K562 (cell line): ENCODE measurements around the gene HGF. TPM values are rescaled to one million over a fixed set of nuclear protein-coding genes. Genes with fewer than 3 reads are reported as not detected.

Experiments used
- ATAC-seq: fragments of 200-7000 bp; cut with Tn5 transposase; 3 replicates; pipeline ENCODE4 v1.9.1; 2020; ENCODE audit warnings: moderate library complexity
- BruUV-seq: library from RNA; stranded (reverse); fragments of 400-500 nt; replicated peaks from 2 replicates; lab custom pipeline; 2021; lab: Mats Ljungman, UMichigan
- CTCF ChIA-PET: fragments of 300-600 bp; formaldehyde crosslinking; extraction: SDS; loops from one replicate; lab custom pipeline; 2021; ENCODE audit warnings: low intra/inter-chr PET ratio; lab: Yijun Ruan, JAX
- POLR2A ChIA-PET: fragments of 300-600, 350-650 bp; sonication (Branson Sonifier 250); formaldehyde crosslinking; extraction: SDS; loops from one replicate; lab custom pipeline; 2021; ENCODE audit warnings: antibody characterized with exemption, inconsistent platforms; lab: Yijun Ruan, JAX
- DNase-seq, 4 experiments: peaks; one replicate each; pipeline versions ENCODE4 v3.0.0 to v3.0.0-alpha.2; 2011 to 2018; ENCODE audit warnings: low spot score in 3 of 4, mixed read lengths in 3 of 4; ENCODE audit errors: extremely low read depth in 1 of 4
- FAIRE-seq: peaks from 2 replicates; lab custom pipeline; 2011; peaks lifted over from hg19 to GRCh38; lab: Jason Lieb, UNC
- H2AFZ ChIP-seq: 2 replicates; pipeline ENCODE4 v1.6.0; 2011; ENCODE audit warnings: low read depth, low read length, control low read depth, inconsistent platforms
- H3K27ac ChIP-seq: fragments of 200-600 bp; 3 replicates; pipeline ENCODE4 v1.8.0; 2011; ENCODE audit warnings: low read depth, mild to moderate bottlenecking, control low read depth, inconsistent platforms, low read length, moderate library complexity, mixed read lengths; ENCODE audit errors: extremely low read depth
- H3K27me3 ChIP-seq, 2 experiments: fragments of 300-600 bp in 1 of 2; 2 replicates in 1 of 2; 3 replicates in 1 of 2; pipeline versions ENCODE4 v1.6.0 to v1.8.0; 2011; ENCODE audit warnings: inconsistent platforms in 2 of 2, low read length in 2 of 2, mild to moderate bottlenecking in 1 of 2, mixed read lengths in 1 of 2, moderate library complexity in 1 of 2; ENCODE audit not compliant: control insufficient read depth in 2 of 2, insufficient read depth in 2 of 2
- H3K36me3 ChIP-seq: fragments of 300-600 bp; 3 replicates; pipeline ENCODE4 v1.8.0; 2011; ENCODE audit warnings: mild to moderate bottlenecking, low read length, inconsistent platforms; ENCODE audit not compliant: control insufficient read depth, insufficient read depth
- H3K4me1 ChIP-seq, 2 experiments: fragments of 200-600 bp in 1 of 2; replicated peaks in 1 of 2; 2 replicates in 1 of 2; 3 replicates in 1 of 2; pipeline versions ENCODE4 v1.5.1 to v1.8.0; 2011; ENCODE audit warnings: inconsistent platforms in 2 of 2, low read length in 2 of 2, mild to moderate bottlenecking in 1 of 2, mixed read lengths in 1 of 2, moderate library complexity in 1 of 2; ENCODE audit not compliant: control insufficient read depth in 2 of 2, insufficient read depth in 2 of 2
- H3K4me2 ChIP-seq: 2 replicates; pipeline ENCODE4 v1.6.1; 2011; ENCODE audit warnings: low read length, control low read depth, inconsistent platforms, mixed read lengths; ENCODE audit not compliant: insufficient read depth
- H3K4me3 ChIP-seq: fragments of 200-600 bp; sonication (generic), shearing (Covaris generic); 2 replicates; pipeline ENCODE4 v1.5.1; 2016; ENCODE audit warnings: control low read depth, inconsistent platforms
- H3K79me2 ChIP-seq: fragments of 200-600 bp; 3 replicates; pipeline ENCODE4 v1.8.0; 2011; ENCODE audit warnings: low read length, inconsistent platforms; ENCODE audit not compliant: control insufficient read depth, insufficient read depth
- H3K9ac ChIP-seq, 2 experiments: 2 replicates each; pipeline versions ENCODE4 v1.6.0 to v1.6.1; 2011; ENCODE audit warnings: low read depth in 2 of 2, low read length in 2 of 2, control low read depth in 1 of 2, inconsistent platforms in 1 of 2, mild to moderate bottlenecking in 1 of 2, mixed read lengths in 1 of 2; ENCODE audit not compliant: insufficient read depth in 1 of 2
- H3K9me1 ChIP-seq: one replicate; pipeline ENCODE4 v1.6.0; 2011; ENCODE audit warnings: inconsistent platforms, mild to moderate bottlenecking, low read length, moderate library complexity; ENCODE audit not compliant: control insufficient read depth, insufficient read depth
- H3K9me3 ChIP-seq: replicated peaks from 2 replicates; pipeline ENCODE4 v1.5.1; 2011; ENCODE audit warnings: low read depth, low read length, inconsistent platforms; ENCODE audit not compliant: control insufficient read depth, insufficient read depth
- H4K20me1 ChIP-seq: replicated peaks from 2 replicates; pipeline ENCODE4 v1.6.1; 2011; ENCODE audit warnings: low read length, inconsistent platforms, mixed read lengths; ENCODE audit not compliant: control insufficient read depth, insufficient read depth
- ATF1 ChIP-seq, 2 experiments: fragments of 450-650 bp in 1 of 2; IDR thresholded peaks; 2 replicates each; pipeline ENCODE4 v1.6.1; 2016; ENCODE audit warnings: missing compliant biosample characterization in 1 of 2, missing genetic modification characterization in 1 of 2
- CREB3L1 ChIP-seq: fragments of 450-650 bp; IDR thresholded peaks from 2 replicates; pipeline ENCODE4 v1.6.1; 2014; ENCODE audit warnings: low read depth, mild to moderate bottlenecking, moderate library complexity, borderline replicate concordance
- KDM1A ChIP-seq, 2 experiments: fragments of 450-650 bp; IDR thresholded peaks; 2 replicates each; pipeline ENCODE4 v1.6.1; 2016; ENCODE audit warnings: mild to moderate bottlenecking in 2 of 2
- KDM5B ChIP-seq: fragments of 200-600 bp; sonication (generic); IDR thresholded peaks from 2 replicates; pipeline ENCODE4 v1.6.1; 2012; ENCODE audit warnings: low read depth, mild to moderate bottlenecking, moderate library complexity, low read length, control low read depth, inconsistent platforms; ENCODE audit not compliant: insufficient replicate concordance
- SMAD3 ChIP-seq: fragments of 450-650 bp; formaldehyde crosslinking; conservative IDR thresholded peaks from 2 replicates; pipeline ENCODE4 v1.4.0; 2020; ENCODE audit warnings: mild to moderate bottlenecking
- ZNF23 ChIP-seq: fragments of 250-450 bp; sonication (Bioruptor Pico); IDR thresholded peaks from 2 replicates; pipeline ENCODE4 v1.4.0; 2020; ENCODE audit warnings: mild to moderate bottlenecking
- ZNF395 ChIP-seq: fragments of 200-800 bp; sonication (Bioruptor generic); IDR thresholded peaks from 2 replicates; pipeline ENCODE4 v1.6.1; 2017; ENCODE audit warnings: missing genetic modification characterization, missing compliant biosample characterization
- WGBS: fragments of 100-300 bp; shearing (Covaris generic); methylation state at CpG from one replicate; pipeline ENCODE4 v1.1.6; 2016; ENCODE audit warnings: low coverage, mixed read lengths; ENCODE audit not compliant: insufficient coverage; ENCODE audit errors: missing lambda C conversion rate; 5-methylcytosine and 5-hydroxymethylcytosine counted together
- in situ Hi-C: fragments of 300-500 bp; cut with MboI; formaldehyde crosslinking; loops from 4 replicates; pipeline ENCODE4 v1.15.0; 2018; ENCODE audit warnings: inconsistent platforms, mixed read lengths
- intact Hi-C: fragments of 100-400 bp; cut with micrococcal nuclease; formaldehyde crosslinking; loops from 2 replicates; pipeline ENCODE4 v1.14.2; 2022
- polyA plus RNA-seq, 8 experiments: library from polyadenylated mRNA; depleted of rRNA in 4 of 8; stranded (reverse) in 5 of 8; unstranded in 3 of 8; fragments of >200 nt; fragmentation: Nextera tagmentation in 2 of 8; fragmentation: Illumina TruSeq in 1 of 8; extraction: Ambion mirVana in 2 of 8; extraction: Trizol in 1 of 8; gene quantifications; 2 replicates each; pipeline versions ENCODE4 v1.2.1 to v1.2.3, GENCODE V29; 2011 to 2014; ENCODE audit warnings: inconsistent platforms in 1 of 8, missing spikeins in 1 of 8
- total RNA-seq, 7 experiments: library from RNA; depleted of rRNA in 6 of 7; stranded (reverse); fragments of >200 nt in 6 of 7; fragmentation: Illumina TruSeq in 2 of 7; extraction: Trizol in 2 of 7; gene quantifications; 2 replicates each; pipeline versions ENCODE4 v1.2.1 to v1.2.3, GENCODE V29; 2011 to 2021; ENCODE audit warnings: low replicate concordance in 1 of 7
- TF ChIP-seq, protein P1 (sequence below): fragments of 450-650 bp; formaldehyde crosslinking; IDR thresholded peaks from 2 replicates; pipeline ENCODE4 v1.4.0; 2020; ENCODE audit warnings: mild to moderate bottlenecking

The HGF gene
- total and polyA plus RNA-seq, 9 of the 15 experiments (the other 6 are each of a cell fraction or from before 2014, with no cell fraction given) = 0.02 TPM; not detected in 8

GRCh38 chr7:81725812-81726127 is 44.1 kb downstream of the HGF start:
- ATAC-seq (no peak), DNase-seq (no peak), FAIRE-seq (no peak)
- no TSS peak for BruUV-seq
- H3K4me3 ChIP-seq = no peak overlapping the region
- TF ChIP-seq KDM1A (IDR thresholded peaks at IDR 0.05) (no peak), ZNF395 (CRISPR knock-in tag) (no peak), SMAD3 (CRISPR knock-in tag) (no peak), CREB3L1 (no peak), ZNF23 (no peak), ATF1 (CRISPR knock-in tag; IDR thresholded peaks at IDR 0.05) (no peak), ATF1 (tag; IDR thresholded peaks at IDR 0.05) (no peak), KDM5B (no peak)
- TF ChIP-seq, protein P1, sequence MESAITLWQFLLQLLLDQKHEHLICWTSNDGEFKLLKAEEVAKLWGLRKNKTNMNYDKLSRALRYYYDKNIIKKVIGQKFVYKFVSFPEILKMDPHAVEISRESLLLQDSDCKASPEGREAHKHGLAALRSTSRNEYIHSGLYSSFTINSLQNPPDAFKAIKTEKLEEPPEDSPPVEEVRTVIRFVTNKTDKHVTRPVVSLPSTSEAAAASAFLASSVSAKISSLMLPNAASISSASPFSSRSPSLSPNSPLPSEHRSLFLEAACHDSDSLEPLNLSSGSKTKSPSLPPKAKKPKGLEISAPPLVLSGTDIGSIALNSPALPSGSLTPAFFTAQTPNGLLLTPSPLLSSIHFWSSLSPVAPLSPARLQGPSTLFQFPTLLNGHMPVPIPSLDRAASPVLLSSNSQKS (CRISPR knock-in tag) = no peak
- H3K79me2 ChIP-seq = no peaks in the 10 kb centered on the region
- no peaks in the 10 kb centered on the region for H3K27me3 ChIP-seq
- 0% methylated on average over 6 of the region's 6 CpGs for WGBS
- in situ Hi-C loops (no loop called here), intact Hi-C loops (no loop called here)
- no peak overlapping the region for H3K27ac ChIP-seq
- H3K9me3 ChIP-seq = no peaks in the 10 kb centered on the region
- no peaks in the 10 kb centered on the region for H3K36me3 ChIP-seq
- no peaks in the 10 kb centered on the region for H3K4me1 ChIP-seq
- ChIA-PET CTCF (no interaction called here), POLR2A (no interaction called here)
- H2AFZ ChIP-seq = no peak overlapping the region
- no peak overlapping the region for H3K4me2 ChIP-seq
- no peaks in the 10 kb centered on the region for H3K9me1 ChIP-seq
- no peak overlapping the region for H3K9ac ChIP-seq
- no peaks in the 10 kb centered on the region for H4K20me1 ChIP-seq
